GM18951 (cell line): ENCODE data around the gene AMER2.

Experiments
- POLR2A ChIP-seq: IDR thresholded peaks from 4 replicates; pipeline ENCODE4 v1.6.1; 2011; ENCODE audit warnings: mild to moderate bottlenecking; ENCODE audit not compliant: insufficient read length, insufficient read depth; ENCODE audit errors: extremely low read depth
- in situ Hi-C: fragments of 300-500 bp; cut with MboI; formaldehyde crosslinking; loops from one replicate; pipeline ENCODE4 v1.12.0; 2022; ENCODE audit warnings: low sequenced_read_pairs, mixed read lengths, inconsistent platforms; ENCODE audit not compliant: unreplicated experiment

The AMER2 gene

GRCh38 chr13:25171517-25172302 is at the start of gene AMER2:
AMER2 (minus strand) TSS chr13:25172288; CDS start chr13:25171619, 669 bp downstream.
- no peak for TF ChIP-seq POLR2A

GRCh38 chr13:25218019-25218418 is 45.9 kb upstream of the AMER2 start:
- no peak for TF ChIP-seq POLR2A
- in situ Hi-C loops = no loop called here

More at GRCh38 chr13:25171517-25172302, at the start of gene AMER2:
- in situ Hi-C loops = no loop called here

GRCh38 chr13:25217023-25217885 is 45.2 kb upstream of the AMER2 start:
- TF ChIP-seq POLR2A = no peak
- in situ Hi-C loops = no loop called here

- in situ Hi-C loops = no loop called here
- TF ChIP-seq POLR2A = no peak
These were observed 43.1 kb upstream of the AMER2 start for GRCh38 chr13:25215253-25215575.

- no peak for TF ChIP-seq POLR2A
- in situ Hi-C loops = no loop called here
These were observed 42.6 kb upstream of the AMER2 start for GRCh38 chr13:25214491-25215252.

- in situ Hi-C loops = no loop called here
- no peak for TF ChIP-seq POLR2A
These were observed 41.6 kb upstream of the AMER2 start for GRCh38 chr13:25213715-25214114.

GRCh38 chr13:25210842-25211569 is 38.9 kb upstream of the AMER2 start:
- in situ Hi-C loops = no loop called here

GRCh38 chr13:25207291-25207810 is 35.3 kb upstream of the AMER2 start:
- in situ Hi-C loops = no loop called here
- TF ChIP-seq POLR2A = no peak

More at GRCh38 chr13:25210842-25211569, 38.9 kb upstream of the AMER2 start:
- TF ChIP-seq POLR2A = no peak

- no peak for TF ChIP-seq POLR2A
- in situ Hi-C loops = no loop called here
These were observed 32.8 kb upstream of the AMER2 start for GRCh38 chr13:25204863-25205262.

GRCh38 chr13:25203127-25203740 is 31.1 kb upstream of the AMER2 start:
- TF ChIP-seq POLR2A = no peak
- in situ Hi-C loops = no loop called here

- in situ Hi-C loops = no loop called here
- no peak for TF ChIP-seq POLR2A
These were observed 28.7 kb upstream of the AMER2 start for GRCh38 chr13:25200783-25201182.

- in situ Hi-C loops = no loop called here
- TF ChIP-seq POLR2A = no peak
These were observed 26.6 kb upstream of the AMER2 start for GRCh38 chr13:25198647-25199046.
